HG03066 (cell line): ENCODE data around the gene TUBB8.
"Not testable (repeated sequence)": the region's sequence is repeated elsewhere in the genome, so short reads cannot be mapped to it uniquely, and the experiment has no call there.

ENCODE experiments used
- ATAC-seq: cut with Tn5 transposase; IDR thresholded peaks from one replicate; pipeline ENCODE4 v1.9.1; 2021; ENCODE audit warnings: low read depth; ENCODE audit not compliant: unreplicated experiment

Gene TUBB8

DNA sequence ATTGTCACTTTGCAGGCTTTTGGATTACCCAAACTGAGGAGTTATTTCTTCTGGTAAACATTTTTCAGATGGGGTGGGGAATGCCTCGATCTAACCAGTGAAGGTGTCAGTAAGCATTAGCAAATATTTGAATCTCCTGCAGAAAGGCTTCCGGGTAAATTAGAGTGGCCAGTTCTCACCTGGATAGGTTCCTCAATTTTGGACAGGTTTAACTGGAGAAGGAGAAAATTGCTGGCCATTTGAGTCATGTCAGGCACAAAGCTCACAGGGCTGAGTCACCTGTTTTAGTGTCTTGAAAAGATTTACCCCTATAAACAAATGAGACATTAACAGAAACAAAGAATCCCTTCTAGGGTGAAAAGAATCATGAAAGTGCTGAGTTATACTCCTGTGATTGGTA, 830 bp upstream of the TUBB8 start:
- ATAC-seq: not testable (repeated sequence)

DNA sequence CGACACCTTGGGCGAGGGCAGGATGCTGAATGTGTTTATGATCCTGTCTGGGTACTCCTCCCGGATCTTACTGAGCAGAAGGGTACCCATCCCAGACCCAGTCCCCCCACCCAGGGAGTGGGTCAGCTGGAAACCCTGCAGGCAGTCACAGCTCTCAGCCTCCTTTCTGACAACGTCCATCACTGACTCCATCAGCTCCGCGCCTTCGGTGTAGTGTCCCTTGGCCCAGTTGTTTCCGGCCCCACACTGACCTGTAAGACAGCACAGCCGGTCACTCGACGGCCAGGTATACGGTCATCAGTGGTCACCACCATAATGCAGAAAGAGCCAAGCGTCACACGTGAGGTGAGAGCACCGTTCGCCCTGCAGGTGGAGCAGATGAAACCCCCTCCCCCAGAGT, 1.2 kb downstream of the TUBB8 start:
- not testable (repeated sequence) for ATAC-seq

DNA sequence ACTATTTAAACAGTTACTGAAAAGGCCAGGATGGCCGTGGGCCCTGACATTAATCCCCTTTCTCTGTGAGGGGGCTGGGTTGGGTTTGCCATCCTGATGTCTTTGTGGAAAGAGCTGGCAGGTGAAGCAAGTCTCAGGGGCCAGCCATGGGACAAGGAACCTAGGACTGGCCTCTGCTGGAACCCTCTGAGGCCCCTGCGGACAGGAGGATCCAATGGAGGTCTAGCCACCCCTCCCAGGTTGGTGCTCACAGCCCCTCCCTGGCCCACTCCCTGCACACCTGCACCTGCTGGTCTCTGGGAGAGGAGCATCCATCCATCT, 35.8 kb downstream of the TUBB8 start:
- not testable (repeated sequence) for ATAC-seq

DNA sequence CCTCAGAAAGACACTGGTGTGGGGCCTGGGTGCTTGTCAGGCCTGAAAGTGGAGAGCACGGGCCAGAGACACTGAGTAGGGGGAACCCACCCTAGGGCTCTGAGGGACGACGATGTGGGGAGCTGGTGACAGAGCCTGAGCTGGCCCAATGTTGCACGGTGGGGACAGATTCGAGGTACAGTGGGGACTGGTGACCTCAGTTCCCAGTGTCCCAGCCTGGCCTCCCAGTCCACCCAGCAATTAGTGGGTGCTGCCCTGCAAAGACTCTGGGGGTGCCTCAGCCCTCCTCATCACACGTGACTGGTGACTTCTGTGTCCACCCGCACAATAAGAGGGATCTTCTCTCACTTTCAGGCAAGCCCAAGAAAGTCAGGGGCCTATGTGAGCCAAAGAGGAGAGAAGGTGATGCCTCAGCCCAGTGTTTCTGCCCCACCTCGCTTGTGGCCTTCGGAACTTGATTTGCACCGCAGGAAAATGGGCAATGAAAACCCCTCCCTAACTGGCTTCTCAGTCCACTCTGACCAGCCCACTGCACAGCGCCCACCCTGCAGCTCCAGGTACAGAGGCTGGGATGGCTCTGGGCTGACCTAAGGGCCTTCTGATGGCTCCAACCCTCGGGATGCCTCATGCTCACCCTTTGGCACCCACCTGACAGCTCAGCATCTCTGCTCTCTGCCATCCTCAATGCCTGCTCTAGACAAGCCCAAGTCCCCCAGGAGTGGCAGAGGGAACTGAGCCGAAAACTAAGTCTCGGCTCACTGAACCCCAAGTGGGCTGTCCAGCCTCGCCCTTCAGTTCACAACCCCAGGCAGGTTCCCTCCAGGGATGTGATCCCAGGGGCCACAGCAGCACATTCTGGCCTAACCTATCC, 36.4 kb downstream of the TUBB8 start:
- not testable (repeated sequence) for ATAC-seq

- ATAC-seq: not testable (repeated sequence)
These were observed 37.8 kb downstream of the TUBB8 start for GRCh38 chr10:11260-11659.

DNA sequence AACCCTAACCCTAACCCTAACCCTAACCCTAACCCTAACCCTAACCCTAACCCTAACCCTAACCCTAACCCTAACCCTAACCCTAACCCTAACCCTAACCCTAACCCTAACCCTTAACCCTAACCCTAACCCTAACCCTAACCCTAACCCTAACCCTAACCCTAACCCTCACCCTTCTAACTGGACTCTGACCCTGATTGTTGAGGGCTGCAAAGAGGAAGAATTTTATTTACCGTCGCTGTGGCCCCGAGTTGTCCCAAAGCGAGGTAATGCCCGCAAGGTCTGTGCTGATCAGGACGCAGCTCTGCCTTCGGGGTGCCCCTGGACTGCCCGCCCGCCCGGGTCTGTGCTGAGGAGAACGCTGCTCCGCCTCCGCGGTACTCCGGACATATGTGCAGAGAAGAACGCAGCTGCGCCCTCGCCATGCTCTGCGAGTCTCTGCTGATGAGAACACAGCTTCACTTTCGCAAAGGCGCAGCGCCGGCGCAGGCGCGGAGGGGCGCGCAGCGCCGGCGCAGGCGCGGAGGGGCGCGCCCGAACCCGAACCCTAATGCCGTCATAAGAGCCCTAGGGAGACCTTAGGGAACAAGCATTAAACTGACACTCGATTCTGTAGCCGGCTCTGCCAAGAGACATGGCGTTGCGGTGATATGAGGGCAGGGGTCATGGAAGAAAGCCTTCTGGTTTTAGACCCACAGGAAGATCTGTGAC, 38.7 kb downstream of the TUBB8 start:
- not testable (repeated sequence) for ATAC-seq
